Fibroblast of lung (primary cell): ENCODE results near the gene COMP. TPM values are rescaled to one million over a fixed set of nuclear protein-coding genes. Genes with fewer than 3 reads are reported as not detected.

Source experiments
- DNase-seq, 2 donors: peaks; one replicate each; pipeline versions ENCODE4 v3.0.0 to v3.0.0-alpha.2; 2010; ENCODE audit warnings: low read depth in 2 of 2
- H2AFZ ChIP-seq: 2 replicates; pipeline ENCODE4 v1.5.1; 2012; ENCODE audit warnings: low read length, control low read depth, inconsistent platforms
- H3K27ac ChIP-seq: 2 replicates; pipeline ENCODE4 v1.5.1; 2011; ENCODE audit warnings: low read length, control low read depth; ENCODE audit not compliant: insufficient read depth
- H3K27me3 ChIP-seq: 2 replicates; pipeline ENCODE4 v1.5.1; 2011; ENCODE audit warnings: mild to moderate bottlenecking, low read length; ENCODE audit not compliant: control insufficient read depth, insufficient read depth
- H3K36me3 ChIP-seq: 2 replicates; pipeline ENCODE4 v1.5.1; 2011; ENCODE audit warnings: low read length; ENCODE audit not compliant: control insufficient read depth, insufficient read depth
- H3K4me1 ChIP-seq: 2 replicates; pipeline ENCODE4 v1.5.1; 2011; ENCODE audit warnings: low read length; ENCODE audit not compliant: control insufficient read depth, insufficient read depth; ENCODE audit errors: extremely low read depth
- H3K4me2 ChIP-seq: 2 replicates; pipeline ENCODE4 v1.5.1; 2011; ENCODE audit warnings: low read length, control low read depth; ENCODE audit not compliant: insufficient read depth; ENCODE audit errors: extremely low read depth
- H3K4me3 ChIP-seq, 4 experiments: fragments of 200-600 bp in 1 of 4; sonication (generic) in 1 of 4; replicated peaks in 1 of 4; 2 replicates each; pipeline ENCODE4 v1.5.1; 2011 to 2016; ENCODE audit warnings: low read length in 4 of 4, low read depth in 3 of 4, mild to moderate bottlenecking in 3 of 4, control low read depth in 2 of 4, inconsistent platforms in 1 of 4, mixed read lengths in 1 of 4; ENCODE audit not compliant: insufficient read depth in 1 of 4; ENCODE audit errors: control extremely low read depth in 1 of 4
- H3K79me2 ChIP-seq: 2 replicates; pipeline ENCODE4 v1.5.1; 2012; ENCODE audit warnings: mild to moderate bottlenecking, low read length, inconsistent platforms; ENCODE audit not compliant: control insufficient read depth, insufficient read depth
- H3K9ac ChIP-seq: 2 replicates; pipeline ENCODE4 v1.5.1; 2011; ENCODE audit warnings: mild to moderate bottlenecking, low read length, control low read depth; ENCODE audit not compliant: insufficient read depth
- H3K9me3 ChIP-seq: 2 replicates; pipeline ENCODE4 v1.5.1; 2012; ENCODE audit warnings: low read depth, low read length; ENCODE audit not compliant: control insufficient read depth, insufficient read depth
- H4K20me1 ChIP-seq: 2 replicates; pipeline ENCODE4 v1.5.1; 2011; ENCODE audit warnings: low read length; ENCODE audit not compliant: control insufficient read depth, insufficient read depth; ENCODE audit errors: extremely low read depth
- CTCF ChIP-seq, 2 donors: IDR thresholded peaks in 1 of 2; conservative IDR thresholded peaks in 1 of 2; 1 replicate in 1 of 2; 2 replicates in 1 of 2; pipeline ENCODE4 v1.5.1; 2011 to 2012; ENCODE audit warnings: low read length in 2 of 2, control low read depth in 1 of 2, inconsistent platforms in 1 of 2, low read depth in 1 of 2, mild to moderate bottlenecking in 1 of 2
- EZH2 ChIP-seq: IDR thresholded peaks from 2 replicates; pipeline ENCODE4 v1.5.1; 2012; ENCODE audit warnings: low read length, control low read depth, mild to moderate bottlenecking; ENCODE audit errors: missing control alignments
- polyA plus RNA-seq, 2 donors: library from polyadenylated mRNA; depleted of rRNA in 1 of 2; stranded (reverse) in 1 of 2; unstranded in 1 of 2; fragments of >200 nt; gene quantifications; 2 replicates each; pipeline ENCODE4 v1.2.1, GENCODE V29; 2011 to 2012; ENCODE audit warnings: missing spikeins in 1 of 2
- total RNA-seq: library from RNA; depleted of rRNA; stranded (reverse); fragments of >200 nt; gene quantifications from 2 replicates; pipeline ENCODE4 v1.2.1, GENCODE V29; 2014

Gene COMP
- total and polyA plus RNA-seq, 2 donors (not counting 1 experiment from before 2014, with no cell fraction given): 0.05 to 0.17 TPM

- Histone ChIP-seq H4K20me1 (no peaks in the 10 kb centered on the region), H3K27me3 (peaks cover 7% of the 10 kb centered on the region), H3K9ac (no peak overlapping the region), H3K4me3 (no peak overlapping the region), H3K9me3 (no peaks in the 10 kb centered on the region), H3K79me2 (no peaks in the 10 kb centered on the region), H2AFZ (peak overlapping the region; percentile 1), H3K36me3 (no peaks in the 10 kb centered on the region), H3K27ac (no peak overlapping the region), H3K4me1 (no peaks in the 10 kb centered on the region), H3K4me2 (peak overlapping the region; percentile 51)
- TF ChIP-seq CTCF (conservative IDR thresholded peaks at IDR 0.05 in 1 of 2, IDR thresholded peaks at IDR 0.05 in 1 of 2; ENCODE audit: low read depth in 1 of 2, low read length in 2 of 2): no peak
- no peak for TF ChIP-seq EZH2
- peak; percentile 59 to 91 for DNase-seq
Observed at GRCh38 chr19:18809149-18809868, 18.2 kb upstream of the COMP start.

GRCh38 chr19:18807861-18808331, 16.8 kb upstream of the COMP start:
- no peak overlapping the region for H3K4me2 ChIP-seq
- DNase-seq: no peak
- no peaks in the 10 kb centered on the region for H3K4me1 ChIP-seq
- no peaks in the 10 kb centered on the region for H3K27me3 ChIP-seq
- H3K9ac ChIP-seq: no peak overlapping the region
- no peaks in the 10 kb centered on the region for H4K20me1 ChIP-seq
- no peak overlapping the region for H2AFZ ChIP-seq
- H3K36me3 ChIP-seq: no peaks in the 10 kb centered on the region
- H3K27ac ChIP-seq: no peak overlapping the region
- H3K9me3 ChIP-seq: no peaks in the 10 kb centered on the region
- no peaks in the 10 kb centered on the region for H3K79me2 ChIP-seq
- no peak for TF ChIP-seq CTCF (conservative IDR thresholded peaks at IDR 0.05 in 1 of 2, IDR thresholded peaks at IDR 0.05 in 1 of 2; ENCODE audit: low read depth in 1 of 2, low read length in 2 of 2)
- TF ChIP-seq EZH2: no peak
- no peak overlapping the region for H3K4me3 ChIP-seq

GRCh38 chr19:18804643-18805042, 13.5 kb upstream of the COMP start:
- Histone ChIP-seq H3K27me3 (peaks cover 11% of the 10 kb centered on the region), H3K4me3 (no peak overlapping the region), H3K36me3 (no peaks in the 10 kb centered on the region), H3K79me2 (no peaks in the 10 kb centered on the region), H3K4me2 (no peak overlapping the region), H2AFZ (no peak overlapping the region), H3K9me3 (no peaks in the 10 kb centered on the region), H3K27ac (no peak overlapping the region), H4K20me1 (no peaks in the 10 kb centered on the region), H3K9ac (no peak overlapping the region), H3K4me1 (no peaks in the 10 kb centered on the region)
- no peak for DNase-seq
- TF ChIP-seq CTCF (conservative IDR thresholded peaks at IDR 0.05 in 1 of 2, IDR thresholded peaks at IDR 0.05 in 1 of 2; ENCODE audit: low read depth in 1 of 2, low read length in 2 of 2) (no peak), EZH2 (no peak)
